NCI-H1105 (cell line): ENCODE results near the gene CCNJL.
"Not testable (repeated sequence)": the region's sequence is repeated elsewhere in the genome, so short reads cannot be mapped to it uniquely, and the experiment has no call there.

Experiments used
- DNase-seq: peaks from one replicate; lab custom pipeline; 2025; lab: John Stamatoyannopoulos, UW

Gene CCNJL

GRCh38 chr5:160260881-160261815 lies 51.2 kb downstream of the CCNJL start:
- no peak for DNase-seq

GRCh38 chr5:160260006-160260775 lies 52.2 kb downstream of the CCNJL start:
- DNase-seq, result no peak

- DNase-seq, result no peak
These were observed 53.0 kb downstream of the CCNJL start for GRCh38 chr5:160259341-160259740.

GRCh38 chr5:160254706-160255105 lies 57.7 kb downstream of the CCNJL start:
- DNase-seq, result no peak

GRCh38 chr5:160253441-160253840 lies 58.9 kb downstream of the CCNJL start:
- DNase-seq, result no peak

GRCh38 chr5:160252916-160253315 lies 59.4 kb downstream of the CCNJL start:
- no peak for DNase-seq

GRCh38 chr5:160251406-160252155 lies 60.8 kb downstream of the CCNJL start:
- no peak for DNase-seq

GRCh38 chr5:160250826-160251225 lies 61.5 kb downstream of the CCNJL start:
- no peak for DNase-seq

- DNase-seq, result no peak
These were observed 62.1 kb downstream of the CCNJL start for GRCh38 chr5:160250226-160250625.

GRCh38 chr5:160249570-160249969 lies 62.8 kb downstream of the CCNJL start:
- DNase-seq, result not testable (repeated sequence)

GRCh38 chr5:160245506-160246086 lies 66.8 kb downstream of the CCNJL start:
- DNase-seq, result no peak

GRCh38 chr5:160242145-160242544 lies 70.2 kb downstream of the CCNJL start:
- no peak for DNase-seq

- no peak for DNase-seq
These were observed 72.0 kb downstream of the CCNJL start for GRCh38 chr5:160240350-160240749.

- DNase-seq, result no peak
These were observed 74.7 kb downstream of the CCNJL start for GRCh38 chr5:160237571-160238093.

- DNase-seq, result no peak
These were observed 76.6 kb downstream of the CCNJL start for GRCh38 chr5:160235731-160236130.

- DNase-seq, result no peak
These were observed 79.1 kb downstream of the CCNJL start for GRCh38 chr5:160233215-160233614.

GRCh38 chr5:160231783-160232342 lies 80.5 kb downstream of the CCNJL start:
- DNase-seq, result no peak

GRCh38 chr5:160230686-160231527 lies 81.5 kb downstream of the CCNJL start:
- DNase-seq, result no peak

GRCh38 chr5:160229190-160229742 lies 83.1 kb downstream of the CCNJL start, which contains the start of gene FABP6:
Gene FABP6, plus strand, starts transcription at chr5:160229506. Its CDS starts 52 bp downstream, at chr5:160229558.
- no peak for DNase-seq

- DNase-seq, result no peak
These were observed 85.4 kb downstream of the CCNJL start for GRCh38 chr5:160227012-160227411.
